Erythroblast (primary cell): Measurements from ENCODE around the gene ARHGAP42.
A peak's percentile ranks its signal among the peaks of the same experiment; 100 is the strongest.

Source experiments
- DNase-seq, 2 experiments: peaks; one replicate each; lab custom pipeline; 2025; lab: John Stamatoyannopoulos, UW
- GATA1 ChIP-seq: IDR thresholded peaks from 2 replicates; pipeline ENCODE4 v1.6.1; 2011; ENCODE audit warnings: low read depth, mild to moderate bottlenecking, control low read depth, low read length, moderate library complexity
- POLR2A ChIP-seq: IDR thresholded peaks from 2 replicates; pipeline ENCODE4 v1.6.1; 2011; ENCODE audit warnings: mild to moderate bottlenecking, low read length

Gene ARHGAP42

GRCh38 chr11:100964435-100964834 lies 277.3 kb downstream of the ARHGAP42 start:
- TF ChIP-seq POLR2A (no peak), GATA1 (no peak)
- DNase-seq: no peak

GRCh38 chr11:100965346-100965745 lies 278.3 kb downstream of the ARHGAP42 start:
- DNase-seq: no peak
- TF ChIP-seq POLR2A: no peak
- TF ChIP-seq GATA1: no peak

- TF ChIP-seq GATA1: no peak
- TF ChIP-seq POLR2A: no peak
- DNase-seq: no peak
These were observed 279.3 kb downstream of the ARHGAP42 start for GRCh38 chr11:100966366-100966765.

GRCh38 chr11:100969008-100969407 lies 281.9 kb downstream of the ARHGAP42 start:
- no peak for TF ChIP-seq GATA1
- no peak for TF ChIP-seq POLR2A
- no peak for DNase-seq

GRCh38 chr11:100970283-100971164 lies 283.4 kb downstream of the ARHGAP42 start:
- no peak for TF ChIP-seq POLR2A
- TF ChIP-seq GATA1: no peak
- peak; percentile 25 to 56 for DNase-seq

- TF ChIP-seq POLR2A: no peak
- TF ChIP-seq GATA1: no peak
- DNase-seq: no peak
These were observed 285.0 kb downstream of the ARHGAP42 start for GRCh38 chr11:100972046-100972445.

GRCh38 chr11:100978442-100978841 lies 291.4 kb downstream of the ARHGAP42 start:
- DNase-seq: no peak
- TF ChIP-seq POLR2A (no peak), GATA1 (no peak)

- DNase-seq: no peak
- no peak for TF ChIP-seq POLR2A
- TF ChIP-seq GATA1: no peak
These were observed 291.9 kb downstream of the ARHGAP42 start for GRCh38 chr11:100978939-100979338.

GRCh38 chr11:100980156-100980555 lies 293.1 kb downstream of the ARHGAP42 start:
- DNase-seq: no peak
- TF ChIP-seq GATA1: no peak
- TF ChIP-seq POLR2A: no peak

- TF ChIP-seq GATA1: no peak
- TF ChIP-seq POLR2A: no peak
- no peak for DNase-seq
These were observed 294.2 kb downstream of the ARHGAP42 start for GRCh38 chr11:100981196-100981824.

GRCh38 chr11:100984668-100985067 lies 297.6 kb downstream of the ARHGAP42 start:
- no peak for DNase-seq
- TF ChIP-seq POLR2A (no peak), GATA1 (no peak)

GRCh38 chr11:100990931-100991330 lies 303.8 kb downstream of the ARHGAP42 start:
- DNase-seq: no peak
- TF ChIP-seq GATA1: no peak
- TF ChIP-seq POLR2A: no peak

- TF ChIP-seq GATA1 (no peak), POLR2A (no peak)
- no peak for DNase-seq
These were observed 304.5 kb downstream of the ARHGAP42 start for GRCh38 chr11:100991541-100991940.

GRCh38 chr11:100994966-100995365 lies 307.9 kb downstream of the ARHGAP42 start:
- TF ChIP-seq GATA1: no peak
- no peak for TF ChIP-seq POLR2A
- no peak for DNase-seq
